ENCODE results near the gene SERPINA7.

DNA sequence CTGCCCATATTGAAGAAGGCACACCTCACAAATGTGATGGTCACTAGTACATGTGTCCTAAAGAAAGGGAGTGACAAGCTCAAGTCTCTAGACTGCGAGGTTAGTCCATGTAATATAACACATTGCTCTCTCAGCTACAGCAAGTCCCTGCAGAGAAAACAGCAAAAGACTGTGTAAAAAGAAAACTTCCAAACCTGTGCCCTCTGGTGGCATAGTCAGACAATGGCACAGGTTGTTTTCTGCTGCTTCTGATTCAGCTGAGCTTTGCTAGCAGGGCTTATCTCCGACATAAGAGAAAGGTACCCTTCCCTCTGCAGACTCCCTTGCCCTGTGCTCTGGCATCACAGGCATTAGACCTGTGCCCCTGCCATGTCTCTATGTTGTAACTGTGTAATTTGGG, 1.4 kb upstream of the SERPINA7 start:
- TF ChIP-seq CTCF (IDR thresholded peaks at IDR 0.05) (peak; percentile 34), POLR2AphosphoS5 (IDR thresholded peaks at IDR 0.05; ENCODE audit: low read depth, low read length) (no peak), TCF7L2 (IDR thresholded peaks at IDR 0.05; ENCODE audit: low read depth, low read length) (no peak)
- TF ChIP-seq, protein P1, sequence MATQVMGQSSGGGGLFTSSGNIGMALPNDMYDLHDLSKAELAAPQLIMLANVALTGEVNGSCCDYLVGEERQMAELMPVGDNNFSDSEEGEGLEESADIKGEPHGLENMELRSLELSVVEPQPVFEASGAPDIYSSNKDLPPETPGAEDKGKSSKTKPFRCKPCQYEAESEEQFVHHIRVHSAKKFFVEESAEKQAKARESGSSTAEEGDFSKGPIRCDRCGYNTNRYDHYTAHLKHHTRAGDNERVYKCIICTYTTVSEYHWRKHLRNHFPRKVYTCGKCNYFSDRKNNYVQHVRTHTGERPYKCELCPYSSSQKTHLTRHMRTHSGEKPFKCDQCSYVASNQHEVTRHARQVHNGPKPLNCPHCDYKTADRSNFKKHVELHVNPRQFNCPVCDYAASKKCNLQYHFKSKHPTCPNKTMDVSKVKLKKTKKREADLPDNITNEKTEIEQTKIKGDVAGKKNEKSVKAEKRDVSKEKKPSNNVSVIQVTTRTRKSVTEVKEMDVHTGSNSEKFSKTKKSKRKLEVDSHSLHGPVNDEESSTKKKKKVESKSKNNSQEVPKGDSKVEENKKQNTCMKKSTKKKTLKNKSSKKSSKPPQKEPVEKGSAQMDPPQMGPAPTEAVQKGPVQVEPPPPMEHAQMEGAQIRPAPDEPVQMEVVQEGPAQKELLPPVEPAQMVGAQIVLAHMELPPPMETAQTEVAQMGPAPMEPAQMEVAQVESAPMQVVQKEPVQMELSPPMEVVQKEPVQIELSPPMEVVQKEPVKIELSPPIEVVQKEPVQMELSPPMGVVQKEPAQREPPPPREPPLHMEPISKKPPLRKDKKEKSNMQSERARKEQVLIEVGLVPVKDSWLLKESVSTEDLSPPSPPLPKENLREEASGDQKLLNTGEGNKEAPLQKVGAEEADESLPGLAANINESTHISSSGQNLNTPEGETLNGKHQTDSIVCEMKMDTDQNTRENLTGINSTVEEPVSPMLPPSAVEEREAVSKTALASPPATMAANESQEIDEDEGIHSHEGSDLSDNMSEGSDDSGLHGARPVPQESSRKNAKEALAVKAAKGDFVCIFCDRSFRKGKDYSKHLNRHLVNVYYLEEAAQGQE (IDR thresholded peaks at IDR 0.05; ENCODE audit: insufficient read depth in 1 of 2, low read depth in 2 of 2, low read length in 1 of 2): no peak
